Stimulated activated CD8-positive, alpha-beta memory T cell treated with anti-CD3 and anti-CD28 coated beads, Interleukin-4, amount 100 ng/mL, for 1 hour (primary cell): ENCODE results near the gene LGI4.
A peak's percentile ranks its signal among the peaks of the same experiment; 100 is the strongest.

ENCODE experiments used
- DNase-seq, 2 donors: peaks; one replicate each; pipeline ENCODE4 v3.0.0-alpha.2; 2020; ENCODE audit warnings: low read depth in 2 of 2, low spot score in 1 of 2

The LGI4 gene

DNA sequence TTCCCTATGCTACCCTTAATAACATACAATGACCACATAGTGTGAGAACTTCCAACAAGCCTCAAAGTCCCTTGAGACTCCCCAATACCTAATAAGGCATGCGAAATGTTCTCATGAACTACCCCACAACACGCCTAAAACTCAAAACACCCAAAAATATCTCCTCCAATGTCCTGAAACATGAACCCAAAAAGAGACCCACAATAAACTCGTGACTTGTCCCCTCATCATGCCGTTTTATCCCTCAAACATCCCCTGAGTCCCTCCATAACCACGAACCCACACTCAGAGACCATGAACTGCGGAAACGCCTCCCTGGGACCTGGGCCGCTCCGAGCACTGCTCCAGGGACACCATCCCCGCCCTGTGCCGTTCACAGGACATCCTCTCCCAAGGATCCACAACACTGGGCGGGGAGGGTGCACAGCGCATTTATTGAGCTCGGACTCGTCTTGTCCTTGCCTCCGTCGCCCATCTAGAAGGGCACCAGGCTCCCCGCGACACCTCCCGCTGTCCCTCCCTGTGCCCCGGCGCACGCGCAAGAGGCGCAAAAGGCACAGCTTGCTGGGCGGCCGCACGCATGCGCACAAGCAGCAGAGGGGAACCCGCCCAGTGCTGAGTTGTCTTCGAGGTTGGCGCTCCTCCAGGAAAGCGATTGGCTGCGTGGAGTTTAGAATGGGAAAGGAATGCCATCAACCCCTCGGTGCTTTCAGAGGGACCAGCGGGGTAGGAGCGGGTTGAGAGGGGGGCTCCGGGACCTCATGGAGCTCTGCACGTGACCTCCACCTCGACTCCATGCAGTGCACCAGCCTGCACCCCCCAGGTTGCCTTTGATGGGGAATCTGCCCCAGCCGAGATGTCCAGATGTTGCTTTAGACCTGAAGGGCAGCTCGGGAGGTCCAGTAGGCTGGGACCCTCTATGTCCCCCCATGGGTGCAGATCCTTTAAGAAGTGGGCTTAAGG, 10.5 kb downstream of the LGI4 start:
- DNase-seq: peak; percentile 52 to 73

DNA sequence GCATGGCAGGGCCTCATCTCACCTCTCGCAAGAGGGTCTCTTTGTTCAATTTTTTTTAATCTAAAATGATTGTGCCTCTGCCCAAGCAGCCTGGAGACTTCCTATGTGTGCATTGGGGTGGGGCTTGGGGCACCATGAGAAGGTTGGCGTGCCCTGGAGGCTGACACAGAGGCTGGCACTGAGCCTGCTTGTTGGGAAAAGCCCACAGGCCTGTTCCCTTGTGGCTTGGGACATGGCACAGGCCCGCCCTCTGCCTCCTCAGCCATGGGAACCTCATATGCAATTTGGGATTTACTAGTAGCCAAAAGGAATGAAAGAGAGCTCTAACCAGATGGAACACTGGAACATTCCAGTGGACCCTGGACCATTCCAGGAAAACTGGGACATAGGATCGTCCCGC, 11.3 kb downstream of the LGI4 start:
- no peak for DNase-seq

- DNase-seq: no peak
These were observed 11.9 kb downstream of the LGI4 start for GRCh38 chr19:35122687-35123551.

DNA sequence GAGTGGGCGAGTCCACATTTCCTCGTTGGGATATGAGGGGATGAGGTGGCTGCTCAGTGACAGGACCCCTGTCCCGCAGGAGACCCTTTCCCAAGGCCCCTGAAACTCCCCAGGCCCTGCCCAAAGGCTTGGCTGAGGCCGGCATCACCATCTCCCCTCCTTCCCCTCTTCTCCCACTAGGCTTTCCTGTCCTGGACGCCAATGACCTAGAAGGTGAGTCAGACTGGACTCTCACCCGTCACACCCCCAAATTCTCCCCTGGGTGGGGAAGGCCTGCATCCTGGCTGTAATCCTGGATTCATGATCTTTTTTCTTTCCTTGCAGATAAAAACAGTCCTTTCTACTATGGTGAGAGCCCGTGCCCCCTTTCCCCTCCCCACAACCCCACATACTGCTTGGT, 14.0 kb downstream of the LGI4 start:
- DNase-seq: no peak

DNA sequence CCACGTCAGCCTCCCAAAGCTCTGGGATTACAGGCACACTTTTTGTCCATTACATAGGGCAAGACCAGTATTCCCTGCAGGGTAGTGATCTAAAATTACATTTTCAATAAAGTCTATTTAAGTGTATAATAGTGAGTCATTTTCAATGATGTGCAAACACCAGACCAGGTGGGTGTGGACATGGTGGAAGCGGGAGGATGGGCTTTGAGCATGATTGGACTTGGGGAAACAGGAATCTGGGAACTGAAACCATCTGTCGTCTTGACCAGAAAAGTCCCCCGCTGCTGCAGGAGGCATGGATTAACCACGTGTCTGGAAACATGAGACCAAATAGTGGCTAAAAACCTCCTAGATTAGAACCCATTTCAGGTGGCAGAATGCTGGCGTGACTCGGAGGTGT, 14.4 kb downstream of the LGI4 start:
- DNase-seq: no peak

DNA sequence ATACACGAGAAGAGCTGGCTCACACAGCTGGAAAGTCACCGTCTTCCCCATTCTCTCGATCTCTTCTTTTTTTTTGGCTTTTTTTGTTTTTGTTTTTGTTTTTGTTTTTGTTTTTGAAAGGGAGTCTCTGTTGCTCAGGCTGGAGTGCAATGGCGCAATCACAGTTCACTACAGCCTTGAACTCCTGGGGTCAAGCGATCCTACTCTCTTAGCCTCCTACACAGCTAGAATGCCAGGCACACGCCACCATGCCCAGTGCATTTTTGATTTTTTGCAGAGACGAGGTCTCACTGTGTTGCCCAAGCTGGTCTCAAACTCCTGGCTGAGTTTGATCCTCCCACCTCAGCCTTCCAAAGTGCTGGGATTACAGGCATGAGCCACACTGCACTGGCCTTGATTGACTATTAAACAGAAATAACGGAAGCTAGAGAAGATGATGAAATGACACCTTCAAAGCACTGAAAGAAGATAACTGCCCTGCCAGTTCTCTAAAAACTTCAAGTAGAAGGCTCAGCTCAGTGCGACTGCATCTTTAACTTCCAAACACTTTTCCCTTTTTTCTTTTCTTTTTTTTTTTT, 15.2 kb downstream of the LGI4 start:
- no peak for DNase-seq

GRCh38 chr19:35119091-35119490, 15.8 kb downstream of the LGI4 start:
- no peak for DNase-seq

- DNase-seq: no peak
These were observed 16.4 kb downstream of the LGI4 start for GRCh38 chr19:35118268-35119020.

GRCh38 chr19:35117799-35118198, 17.1 kb downstream of the LGI4 start:
- DNase-seq: no peak

DNA sequence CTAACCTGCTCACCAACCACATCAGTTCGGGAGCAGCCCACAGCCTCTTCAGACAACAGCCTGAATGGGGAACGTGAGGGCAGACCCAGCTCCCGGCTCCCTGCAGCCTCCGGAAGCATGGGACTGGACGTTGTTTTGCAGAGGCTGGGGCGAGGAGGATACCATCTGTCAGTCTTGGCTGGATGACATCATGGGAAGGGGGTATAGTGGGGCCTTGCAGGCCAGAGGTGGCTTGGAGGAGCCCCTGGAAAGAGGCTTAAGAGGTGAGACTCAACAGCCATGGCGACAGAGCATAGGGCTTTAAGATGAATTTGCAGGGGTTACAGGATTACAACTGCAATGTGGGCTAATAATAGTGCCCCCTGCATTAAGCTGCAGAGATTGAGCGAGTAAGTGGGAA, 17.7 kb downstream of the LGI4 start:
- no peak for DNase-seq

DNA sequence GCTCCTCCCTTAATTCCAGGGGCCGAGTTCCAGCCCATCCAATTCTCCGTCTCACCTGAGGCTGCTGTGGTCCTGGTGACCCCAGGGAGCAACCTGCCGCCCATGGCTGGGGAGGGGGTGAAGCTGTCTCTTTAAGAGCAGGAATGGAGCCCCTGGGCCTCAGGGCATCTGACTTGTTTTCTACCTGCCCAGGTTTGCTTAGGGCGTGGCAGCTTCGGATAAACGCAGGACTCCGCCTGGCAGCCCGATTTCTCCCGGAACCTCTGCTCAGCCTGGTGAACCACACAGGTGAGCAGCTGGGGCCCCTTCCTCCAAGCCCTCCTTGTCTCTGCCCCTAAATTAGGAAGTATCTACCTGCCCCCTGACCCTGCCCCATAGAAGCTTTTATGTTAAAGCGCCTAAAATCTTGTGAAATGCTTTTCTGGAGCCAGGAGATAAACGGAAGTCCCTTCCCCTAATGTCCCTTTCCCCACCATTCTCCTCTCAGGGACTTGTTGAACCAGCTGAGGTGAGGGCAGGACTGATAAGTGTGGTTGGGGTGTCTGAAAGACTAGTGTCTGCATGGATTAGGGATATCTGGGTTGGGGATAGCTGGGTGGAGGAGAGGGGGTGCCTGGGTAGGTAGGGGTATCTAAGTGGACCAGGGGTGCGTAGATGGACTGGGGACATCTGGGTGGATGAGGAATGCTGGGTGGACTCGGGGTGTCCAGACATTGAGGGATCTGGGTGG, 18.6 kb downstream of the LGI4 start:
- DNase-seq: no peak

- no peak for DNase-seq
These were observed 19.5 kb downstream of the LGI4 start, which contains the start of gene FXYD3 for GRCh38 chr19:35115177-35115951. TSS of gene FXYD3 (plus strand) at chr19:35115823. CDS start at chr19:35119377, 3,554 bp downstream.

- peak; percentile 25 to 42 for DNase-seq
These were observed 20.3 kb downstream of the LGI4 start for GRCh38 chr19:35114353-35115176.

- DNase-seq: no peak
These were observed 21.7 kb downstream of the LGI4 start for GRCh38 chr19:35112995-35113688.

GRCh38 chr19:35110974-35111373, 23.9 kb downstream of the LGI4 start:
- DNase-seq: no peak

DNA sequence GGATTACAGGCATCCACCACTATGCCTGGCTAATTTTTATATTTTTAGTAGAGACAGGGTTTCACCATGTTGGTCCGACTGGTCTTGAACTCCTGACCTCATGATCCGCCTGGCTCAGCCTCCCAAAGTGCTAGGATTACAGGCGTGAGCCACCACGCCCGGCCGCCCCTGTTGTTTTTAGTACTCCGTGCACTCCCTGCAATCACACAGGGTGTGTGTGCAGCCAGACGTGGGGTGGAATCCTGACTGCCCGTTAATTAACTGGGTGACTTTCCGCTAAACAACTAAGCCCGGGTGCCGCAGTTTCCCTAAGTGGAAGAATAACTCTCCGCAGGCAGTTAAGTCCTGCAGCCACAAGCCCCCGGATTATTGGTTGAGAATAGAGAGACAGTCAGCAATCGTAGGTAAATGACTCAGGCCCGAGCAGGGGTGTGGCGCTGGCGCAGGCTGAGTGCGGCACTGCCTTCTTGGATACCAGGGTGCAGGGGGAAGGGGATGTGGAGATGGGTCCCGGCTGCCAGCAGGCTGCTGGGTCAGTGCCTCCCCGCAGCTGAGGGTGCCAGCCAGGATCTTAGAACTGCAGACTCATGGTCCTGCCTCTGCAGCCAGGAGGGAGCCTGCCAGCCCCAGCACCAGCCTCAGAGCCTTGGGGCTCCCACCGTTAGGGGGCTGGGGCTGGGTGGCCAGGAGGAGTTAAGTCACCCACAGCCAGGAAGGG, 25.3 kb downstream of the LGI4 start:
- no peak for DNase-seq

DNA sequence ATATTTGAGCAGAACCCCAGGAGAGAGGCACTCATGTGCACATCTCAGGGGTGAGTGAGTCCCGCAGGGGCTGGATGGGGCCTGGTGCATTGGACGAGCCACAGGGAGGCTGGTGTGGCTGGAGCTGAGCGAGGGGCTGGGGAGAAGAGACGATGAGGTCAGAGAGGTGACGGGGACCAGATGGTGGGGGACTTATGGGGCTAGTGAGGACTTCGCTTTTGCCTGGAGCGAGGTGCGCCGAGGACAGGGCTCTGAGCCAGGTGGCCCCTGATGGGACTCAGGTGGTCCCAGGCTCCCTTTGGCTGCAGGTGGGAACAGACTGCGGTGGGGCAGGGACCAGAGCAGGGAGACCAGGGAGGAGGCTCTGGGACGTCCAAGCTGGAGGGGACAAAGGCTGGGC, 26.1 kb downstream of the LGI4 start:
- no peak for DNase-seq
